NCI-H524 (cell line): ENCODE results near the gene ATP6V0C.
"Not testable (repeated sequence)": the region's sequence is repeated elsewhere in the genome, so short reads cannot be mapped to it uniquely, and the experiment has no call there.

Source experiments
- DNase-seq, 2 experiments: peaks; one replicate each; lab custom pipeline; 2025; lab: John Stamatoyannopoulos, UW

The ATP6V0C gene

DNA sequence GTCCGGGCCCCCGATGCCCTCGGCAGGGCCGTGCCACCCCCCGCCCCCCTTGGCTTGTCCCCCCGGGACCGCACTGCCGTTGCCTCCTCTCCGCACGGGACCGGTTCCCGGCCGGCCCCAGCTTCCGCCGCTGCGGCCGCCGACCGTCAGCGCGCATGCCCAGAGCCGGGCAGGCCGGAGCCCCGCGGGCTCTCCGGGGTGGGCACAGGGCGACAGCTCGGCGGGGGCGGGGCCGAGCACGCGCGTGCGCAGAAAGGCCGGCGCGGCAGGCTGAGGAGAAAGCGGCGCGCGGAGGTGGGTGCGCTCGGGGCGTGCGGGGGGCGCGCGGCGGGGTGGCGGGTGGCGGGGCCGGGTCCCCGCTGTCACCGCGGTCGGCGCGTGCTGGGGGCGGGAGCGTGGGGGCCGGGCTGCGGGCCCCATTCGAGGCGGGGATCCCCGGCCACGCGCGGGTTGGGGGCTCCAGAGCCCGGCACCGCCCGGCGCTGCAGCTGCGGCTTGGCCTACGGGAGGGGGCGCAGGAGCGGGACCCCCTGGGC is 38.8 kb upstream of the ATP6V0C start, which contains the start of gene TBC1D24:
Gene TBC1D24, plus strand, starts transcription at position 251 of the 536 bp plus-strand sequence. CDS start 21,022 bp downstream, outside the sequence.
- peak; percentile 45 to 86 for DNase-seq

DNA sequence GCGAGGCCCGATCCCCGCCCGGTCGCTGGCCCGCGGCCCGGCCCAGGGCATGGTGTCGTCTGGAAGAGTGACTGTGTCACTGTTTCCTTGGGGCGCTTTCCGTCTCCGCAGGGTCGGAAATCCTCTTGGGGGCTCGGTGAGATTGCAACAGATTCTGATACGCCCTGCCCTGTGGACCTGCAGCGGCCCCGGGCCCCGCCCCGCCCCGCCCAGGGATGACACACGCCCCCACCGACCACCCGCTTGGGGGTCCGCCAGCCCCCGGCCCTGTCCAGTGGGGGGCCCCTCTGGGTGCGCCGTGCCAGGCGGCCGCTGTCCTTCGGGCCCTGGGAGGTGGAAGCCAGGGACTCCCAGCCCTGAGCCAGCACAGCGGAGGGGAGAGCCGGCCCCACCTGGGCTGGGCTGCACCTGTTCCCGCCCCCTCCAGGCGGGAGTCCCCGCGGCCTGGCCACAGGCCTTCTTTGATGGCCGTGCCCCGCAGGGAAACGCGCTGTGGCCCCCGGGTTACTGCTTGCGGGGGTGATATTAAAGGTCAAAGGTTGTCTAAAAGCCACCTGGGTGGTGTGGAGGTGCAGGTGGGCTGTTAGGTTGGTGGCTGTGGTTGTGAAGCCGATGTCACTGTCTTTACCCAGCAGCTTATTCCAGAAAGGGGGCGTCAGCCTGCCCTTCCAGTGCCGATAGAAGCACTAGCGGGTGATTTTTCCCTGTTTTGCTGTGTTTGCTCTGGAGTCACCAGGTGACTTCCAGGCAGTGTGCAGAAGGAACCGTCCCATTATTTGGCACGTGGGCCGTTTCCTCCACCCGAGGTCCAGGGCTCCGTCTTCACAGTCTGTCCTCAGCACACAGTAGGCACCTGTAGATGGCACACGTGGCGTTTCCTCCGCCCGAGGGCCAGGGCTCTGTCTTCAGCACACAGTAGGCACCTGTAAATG is 38.1 kb upstream of the ATP6V0C start:
- DNase-seq, result peak in 1 of 2 experiments; percentile 50

DNA sequence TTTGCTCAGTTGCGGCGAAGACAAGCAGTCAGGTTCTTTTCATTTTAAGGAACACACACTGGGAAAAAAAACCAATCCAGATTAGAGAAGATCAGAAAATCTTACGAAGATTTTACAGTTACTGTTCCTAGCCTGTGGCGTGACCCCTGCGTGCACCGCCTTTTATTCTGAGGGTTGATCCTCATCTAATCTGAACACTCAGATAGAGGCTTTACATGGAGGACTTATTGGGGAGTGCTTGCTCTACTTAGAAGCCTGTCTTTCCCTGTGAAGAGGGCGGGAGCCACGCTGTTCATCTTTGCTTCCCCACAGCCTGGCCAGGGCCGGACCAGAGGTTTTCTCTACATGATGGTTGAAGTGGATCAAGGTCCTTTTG is 37.4 kb upstream of the ATP6V0C start:
- no peak for DNase-seq

DNA sequence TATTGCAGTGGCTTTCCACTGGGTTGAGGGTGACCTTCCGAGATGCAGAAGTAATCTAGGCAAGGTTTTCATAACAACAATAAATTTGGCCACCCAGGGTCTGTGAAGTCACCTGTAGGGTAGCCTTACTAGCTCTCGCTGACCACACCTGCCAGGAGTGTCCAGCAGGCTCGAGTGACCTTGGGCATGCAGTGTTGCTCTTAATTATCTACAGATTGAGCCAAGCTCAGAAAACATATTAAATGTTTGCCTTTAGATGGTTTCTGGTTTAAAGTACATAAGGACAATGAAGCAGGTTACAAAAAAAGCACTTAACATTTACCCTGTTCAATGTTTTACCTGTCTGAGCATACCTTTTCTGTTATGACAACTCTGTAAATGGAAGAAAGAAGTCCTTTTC is 37.0 kb upstream of the ATP6V0C start:
- no peak for DNase-seq

DNA sequence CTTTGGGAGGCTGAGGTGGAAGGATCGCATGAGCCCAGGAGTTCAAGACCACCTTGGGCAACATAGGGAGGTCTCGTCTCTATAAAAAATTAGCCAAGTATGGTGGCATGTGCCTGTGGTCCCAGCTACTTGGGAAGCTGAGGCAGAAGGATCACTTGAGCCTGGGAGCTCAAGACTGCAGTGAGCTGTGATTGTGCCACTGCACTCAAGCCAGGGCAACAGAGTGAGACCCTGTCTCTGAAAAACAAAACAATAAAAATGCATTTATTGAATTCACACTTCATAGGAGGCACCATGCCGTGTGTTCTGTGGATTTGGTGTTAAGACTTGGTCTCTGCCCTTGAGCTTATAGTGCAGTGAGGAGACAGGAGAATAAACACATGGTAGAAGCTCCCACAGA is 36.4 kb upstream of the ATP6V0C start:
- DNase-seq, result no peak

DNA sequence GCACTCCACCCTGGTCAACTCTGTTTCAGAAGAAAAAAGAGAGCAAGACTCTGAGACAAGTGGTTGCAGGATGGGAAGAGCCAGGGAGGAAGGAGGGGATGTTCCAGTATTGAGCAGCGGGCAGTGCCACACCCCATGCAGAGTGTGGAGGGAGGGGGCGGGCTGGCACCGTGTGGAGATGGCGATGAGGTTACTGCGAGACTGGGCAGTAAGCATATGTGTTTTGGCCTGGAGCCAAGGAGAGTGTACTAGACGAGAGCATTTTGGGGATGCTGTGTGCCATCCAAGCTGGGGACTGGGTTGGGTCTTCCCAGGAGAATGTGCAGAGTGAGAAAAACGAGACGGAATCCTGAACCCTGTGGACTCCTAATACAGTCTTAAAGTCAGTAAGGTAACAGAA is 35.5 kb upstream of the ATP6V0C start:
- DNase-seq, result peak in 1 of 2 experiments; percentile 56

DNA sequence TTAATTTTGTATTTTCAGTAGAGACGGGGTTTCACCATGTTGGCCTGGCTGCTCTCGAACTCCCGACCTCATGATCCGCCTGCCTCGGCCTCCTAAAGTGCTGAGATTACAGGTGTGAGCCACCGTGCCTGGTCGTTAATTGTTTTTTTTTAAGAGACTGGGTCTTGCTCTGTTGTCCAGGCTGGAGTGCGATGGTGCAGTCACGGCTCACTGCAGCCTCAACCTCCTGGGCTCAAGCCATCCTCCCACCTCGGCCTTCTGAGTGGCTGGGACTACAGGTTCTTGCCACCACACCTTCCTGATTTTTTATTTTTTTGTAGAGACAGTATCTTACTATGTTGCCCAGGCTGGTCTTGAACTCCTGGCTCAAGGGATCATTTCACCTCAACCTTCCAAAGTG is 33.8 kb upstream of the ATP6V0C start:
- not testable (repeated sequence) for DNase-seq

DNA sequence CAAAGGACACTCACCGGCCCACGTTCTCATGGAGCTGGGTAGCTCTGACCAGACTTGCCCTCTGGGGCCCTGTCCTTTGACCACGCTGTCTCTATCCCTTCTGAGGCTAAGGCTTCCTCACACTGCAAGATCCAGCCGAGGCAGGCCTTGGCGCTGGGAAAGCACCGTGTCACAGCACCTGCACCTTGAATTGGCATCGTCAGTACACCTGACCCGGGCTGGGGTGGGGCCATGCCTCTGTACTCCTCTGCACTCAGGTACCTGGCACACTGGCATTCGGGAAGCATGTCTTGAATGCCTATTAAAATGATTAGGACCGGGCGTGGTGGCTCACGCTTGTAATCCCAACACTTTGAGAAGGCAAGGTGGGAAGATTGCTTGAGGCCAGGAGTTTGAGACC is 32.8 kb upstream of the ATP6V0C start:
- no peak for DNase-seq

DNA sequence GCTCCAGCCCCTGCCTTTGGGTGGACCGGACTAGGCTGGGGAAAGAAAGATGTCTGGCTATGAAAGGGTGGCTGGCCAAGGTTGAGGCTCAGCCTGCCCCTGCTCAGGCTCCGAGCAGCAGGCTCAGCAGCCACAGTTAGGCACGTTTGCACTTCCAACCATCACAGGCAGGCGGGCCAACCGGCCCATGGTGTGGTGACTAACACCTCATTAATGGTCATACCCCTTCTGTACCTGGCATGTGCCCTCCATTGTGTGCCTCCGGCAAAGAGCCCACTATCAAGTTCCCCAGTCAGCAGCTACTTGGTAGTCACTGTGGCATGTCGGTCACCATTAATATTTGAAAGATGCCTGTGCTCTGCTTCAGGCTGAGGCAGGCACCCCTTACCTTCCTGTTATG is 32.1 kb upstream of the ATP6V0C start:
- DNase-seq, result no peak

DNA sequence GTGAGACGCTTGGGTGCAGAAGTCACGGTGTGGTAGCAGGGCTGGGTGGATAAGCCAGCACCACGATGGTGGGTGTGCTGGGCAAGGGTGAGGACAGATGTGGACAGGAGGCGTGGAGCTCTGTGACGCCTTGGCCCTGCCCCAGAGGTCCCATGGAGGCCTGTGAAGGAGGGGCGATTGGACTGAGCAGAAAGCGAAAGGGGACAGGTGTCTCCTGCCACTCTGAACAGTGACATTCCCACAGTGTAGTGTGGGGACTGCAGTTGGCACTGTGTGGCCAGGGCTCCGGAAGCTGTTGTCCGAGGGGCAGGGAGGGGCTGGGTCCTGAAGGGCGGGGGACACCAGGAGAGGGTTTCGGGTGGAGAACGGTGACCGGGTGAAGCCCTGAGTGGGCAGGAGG is 31.5 kb upstream of the ATP6V0C start:
- DNase-seq, result peak in 1 of 2 experiments; percentile 69

DNA sequence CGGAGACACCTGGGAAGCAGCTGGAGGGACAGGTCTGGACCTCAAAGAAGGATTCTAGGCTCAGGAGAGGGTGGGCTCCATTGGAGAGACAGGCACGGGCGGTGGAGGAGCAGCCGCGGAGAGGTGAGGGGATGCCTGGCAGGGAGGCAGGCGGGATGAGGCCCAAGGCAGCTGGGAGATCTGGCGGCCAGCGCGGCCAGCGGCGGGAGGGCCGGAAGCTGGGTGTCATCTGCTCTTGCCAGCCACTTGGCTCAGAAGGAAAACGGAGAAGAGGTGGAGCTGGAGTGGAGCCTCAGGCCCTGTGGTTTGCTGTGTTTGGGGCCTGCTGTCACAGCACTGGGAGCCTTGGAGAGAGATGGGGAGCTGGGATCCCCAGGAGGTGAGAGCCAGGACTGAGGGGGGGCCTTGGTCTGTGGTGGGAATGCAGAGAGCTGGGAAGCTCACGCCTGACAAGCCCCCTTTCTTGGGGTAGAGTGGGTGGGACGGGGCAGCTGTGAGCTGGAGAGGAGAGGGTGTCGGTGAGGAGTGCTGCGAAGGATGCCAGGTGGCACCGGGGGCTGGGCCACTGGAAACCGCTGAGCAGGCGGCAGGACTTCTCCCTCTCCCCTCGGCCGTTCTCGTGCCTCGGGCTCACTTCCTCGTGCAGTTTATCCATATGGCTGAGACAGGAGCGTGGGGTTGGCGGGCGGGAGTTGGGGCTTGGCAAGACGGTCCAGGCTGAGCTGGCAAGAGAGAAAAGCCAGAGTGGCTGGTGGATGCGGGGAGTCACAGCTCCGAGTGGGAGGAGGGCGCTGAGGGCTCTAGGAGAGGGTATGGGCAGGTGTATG is 30.8 kb upstream of the ATP6V0C start:
- peak; percentile 73 to 89 for DNase-seq

DNA sequence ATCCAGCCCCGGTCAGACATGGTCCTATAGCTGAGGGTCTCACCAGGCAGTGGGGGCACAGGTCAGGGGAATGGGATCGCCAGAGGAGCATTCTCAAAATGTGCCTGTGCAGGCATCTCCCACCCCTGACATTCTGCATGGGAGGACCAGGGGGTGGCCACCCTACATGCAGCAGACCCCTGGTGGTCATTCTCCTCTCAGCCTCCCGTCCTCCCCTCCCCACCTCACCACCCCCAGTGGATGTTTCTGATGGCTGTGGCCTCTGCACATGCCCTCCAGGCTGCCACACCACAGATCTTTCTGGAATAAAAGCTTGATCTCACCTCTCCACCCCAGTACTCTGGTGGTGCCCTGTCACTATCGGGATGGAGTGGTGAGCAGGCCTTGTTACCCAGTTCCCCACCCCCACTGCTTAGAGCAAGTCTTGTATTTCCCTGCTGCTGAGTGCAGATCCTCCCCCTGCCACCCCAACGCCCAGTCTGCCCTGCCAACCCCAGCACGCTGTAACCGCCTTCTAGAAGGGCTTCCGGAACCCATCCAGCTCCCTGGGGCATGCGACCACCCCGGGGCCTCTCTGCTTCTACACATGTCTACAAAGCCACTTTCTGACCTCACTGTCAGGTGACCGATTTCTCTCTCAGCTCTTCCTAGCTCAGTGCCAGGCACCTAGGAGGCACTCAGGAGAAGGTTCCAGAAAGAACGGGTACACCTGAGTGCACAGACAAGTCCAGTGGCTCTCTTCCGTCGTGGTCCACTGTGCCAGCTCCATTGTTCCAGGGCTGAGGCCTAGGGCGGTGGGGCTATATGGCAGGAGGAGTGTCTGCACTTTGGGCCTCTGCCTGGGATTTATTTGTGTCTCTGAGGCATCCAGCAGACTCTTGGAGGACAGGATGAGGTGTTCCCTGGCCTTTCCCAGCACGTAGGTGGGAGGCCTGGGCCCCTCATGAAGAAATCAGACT is 29.5 kb upstream of the ATP6V0C start:
- no peak for DNase-seq

DNA sequence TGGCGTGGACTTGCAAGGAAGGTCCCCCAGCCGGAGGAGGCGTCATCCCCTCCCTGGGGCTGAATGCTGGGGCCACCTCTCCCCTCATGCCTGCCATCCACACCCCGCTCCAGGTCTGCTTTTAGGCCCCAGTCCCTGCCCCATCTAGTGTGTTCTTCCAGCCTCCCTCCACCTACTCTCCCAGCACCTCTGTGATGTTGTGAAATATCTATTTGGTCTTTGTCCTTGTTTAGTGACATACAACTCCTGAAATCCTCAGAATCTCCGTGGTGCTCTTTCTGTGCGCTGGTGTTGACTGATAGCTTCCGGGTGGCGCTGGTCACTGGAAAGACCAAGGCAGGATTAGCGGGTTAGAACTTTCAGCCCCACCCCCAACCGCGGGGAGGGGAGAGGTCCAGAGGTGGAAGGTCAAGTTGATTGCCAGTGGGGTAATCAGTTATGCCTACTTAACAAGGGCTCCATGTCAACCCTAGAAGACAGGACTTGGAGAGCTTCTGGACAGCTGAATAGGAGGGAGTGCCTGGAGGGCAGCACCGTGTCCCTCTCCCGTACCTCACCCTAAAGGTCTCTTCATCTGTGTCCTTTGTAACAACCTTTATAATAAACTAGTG is 28.7 kb upstream of the ATP6V0C start:
- DNase-seq, result no peak

DNA sequence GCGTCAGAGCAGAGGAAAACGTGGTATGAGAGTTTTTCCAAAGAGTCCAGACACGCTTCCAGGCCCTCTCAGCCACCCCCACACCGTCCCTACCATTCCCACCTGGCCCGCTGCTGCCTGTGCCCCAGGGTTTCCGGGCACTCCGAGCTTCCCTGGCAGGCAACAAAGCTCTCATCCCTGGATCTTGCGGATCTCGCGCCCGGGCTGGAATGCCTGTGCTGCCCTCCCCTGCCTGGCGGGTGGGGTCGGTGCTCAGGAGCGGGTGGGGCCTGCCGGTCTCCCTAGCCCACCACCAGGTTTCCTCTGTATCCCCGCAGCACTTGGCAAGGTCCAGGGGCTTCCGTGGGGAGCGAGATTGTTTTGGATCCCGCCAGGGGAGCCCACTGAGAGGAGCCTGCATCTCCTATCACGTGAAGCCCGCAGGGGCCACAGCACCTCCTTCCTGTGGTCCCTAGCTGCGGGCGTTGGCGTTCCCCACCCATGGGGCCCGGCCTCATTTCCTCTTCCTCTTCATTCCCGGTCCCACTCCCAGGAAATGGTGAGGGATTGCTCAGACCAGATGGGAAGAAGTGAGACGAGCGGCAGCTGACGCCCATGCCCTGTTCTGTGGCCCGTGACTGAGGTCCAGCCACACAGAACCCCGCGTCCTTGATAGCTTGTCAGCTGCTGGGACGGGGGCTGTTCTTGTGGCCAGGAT is 27.8 kb upstream of the ATP6V0C start:
- no peak for DNase-seq

DNA sequence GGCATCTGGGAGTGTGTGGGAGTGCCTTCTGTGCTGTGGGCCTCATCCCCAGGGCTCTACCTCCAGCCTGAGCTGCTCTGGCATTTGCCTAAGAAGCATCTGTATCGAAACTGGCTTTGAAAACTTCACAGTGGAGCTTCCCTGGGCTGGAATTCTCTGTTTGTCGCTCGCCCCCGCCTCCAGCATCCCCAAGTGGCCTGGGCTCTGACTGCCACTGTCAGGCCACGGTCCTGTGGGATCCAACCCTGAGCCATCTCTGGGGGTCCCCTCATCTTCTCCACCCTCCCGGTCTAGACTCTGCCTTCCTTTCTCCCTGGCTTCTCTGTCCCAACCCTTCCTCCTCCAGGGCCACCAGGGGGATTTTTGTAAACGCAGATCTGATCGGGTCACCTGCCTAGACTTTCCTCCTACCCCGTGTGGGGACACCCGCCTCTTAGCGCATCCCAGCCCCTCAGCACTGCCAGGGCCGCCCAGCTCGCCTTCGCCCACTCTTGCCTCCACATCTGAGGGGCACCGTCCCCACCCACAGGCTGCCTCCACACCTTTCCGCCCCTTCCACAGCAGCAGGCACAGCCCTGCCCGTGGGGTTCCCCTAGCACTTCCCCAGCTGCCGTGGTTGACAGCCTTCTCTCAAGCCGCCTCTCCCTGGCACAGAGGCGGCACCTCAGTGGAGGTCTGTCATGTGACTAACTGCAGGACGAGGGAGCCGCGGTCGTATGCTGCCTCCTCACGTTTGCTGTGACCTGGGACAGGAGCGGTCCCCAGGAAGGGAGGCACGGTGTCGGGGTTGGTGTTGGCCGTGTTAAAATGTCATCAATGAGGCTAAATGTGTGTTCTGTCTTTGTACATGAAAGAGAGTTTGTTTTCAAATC is 26.9 kb upstream of the ATP6V0C start:
- DNase-seq, result peak in 1 of 2 experiments; percentile 46

DNA sequence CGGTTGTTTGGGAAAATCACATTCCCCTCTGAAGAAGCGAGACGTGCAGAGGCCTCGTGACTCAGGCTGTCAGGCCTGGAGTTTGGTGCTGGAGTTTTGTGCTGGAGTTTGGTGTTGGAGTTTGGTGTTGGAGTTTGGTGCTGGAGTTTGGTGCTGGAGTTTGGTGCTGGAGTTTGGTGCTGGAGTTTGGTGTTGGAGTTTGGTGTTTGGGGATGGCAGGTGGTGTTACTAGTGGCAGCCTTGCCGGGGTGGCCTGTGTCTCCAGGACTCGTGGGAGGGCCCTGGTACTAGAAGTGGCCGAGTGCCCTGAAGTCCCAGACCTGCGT is 26.3 kb upstream of the ATP6V0C start:
- no peak for DNase-seq

DNA sequence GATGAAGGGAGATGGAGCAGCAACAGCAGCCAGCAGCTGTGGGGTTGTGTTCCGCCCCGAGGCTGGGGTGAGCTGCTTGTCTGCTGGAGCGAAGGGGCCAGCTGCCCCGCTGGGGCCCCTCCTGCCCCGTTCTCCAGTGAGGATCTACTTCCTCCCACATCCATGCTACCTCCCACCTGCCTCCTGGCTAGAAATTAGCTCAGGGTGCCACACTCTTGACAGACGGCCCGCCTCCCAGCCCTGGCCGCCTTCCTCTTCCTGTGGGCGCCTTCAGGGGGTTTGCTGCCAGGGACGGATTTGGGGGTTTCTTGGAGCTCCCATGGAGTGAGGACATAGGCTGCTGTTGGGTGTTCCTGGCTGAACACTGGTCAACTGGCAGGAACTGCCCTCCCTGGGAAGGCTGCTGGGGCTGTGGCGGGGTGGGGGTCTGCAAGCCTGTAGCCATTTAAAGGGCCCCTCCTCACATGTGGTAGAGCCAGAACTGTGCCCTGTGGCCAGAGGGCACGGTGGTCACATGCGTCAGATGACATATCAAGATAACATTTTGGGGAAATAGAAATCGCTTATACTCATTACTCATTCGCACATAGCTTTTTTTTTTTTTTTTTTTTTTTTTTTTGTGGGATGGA is 25.7 kb upstream of the ATP6V0C start:
- DNase-seq, result no peak

DNA sequence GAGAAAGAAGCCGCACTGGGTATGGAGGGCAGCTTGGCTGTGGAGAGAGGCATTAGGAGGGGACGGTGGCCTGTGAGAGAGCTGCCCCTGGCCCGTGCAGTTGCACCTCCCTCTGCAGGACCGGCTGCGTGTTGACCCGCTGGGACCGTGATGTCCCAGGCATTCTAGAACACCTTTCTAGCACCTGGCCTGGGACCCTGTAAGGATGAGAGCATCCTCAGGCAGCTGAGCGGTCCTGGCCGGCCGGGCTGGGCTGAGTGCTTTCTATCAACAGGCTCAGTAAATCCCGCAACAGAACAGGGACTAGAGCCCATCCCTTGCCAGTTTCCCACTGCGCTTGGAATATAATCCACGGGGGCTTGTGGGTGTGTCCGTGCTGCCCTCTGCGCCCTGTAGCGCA is 24.2 kb upstream of the ATP6V0C start:
- DNase-seq, result no peak
